Neural cell (in vitro differentiated cells): ENCODE data around the gene LAMB4.

ENCODE experiments used
- EP300 ChIP-seq: fragments of 450-650 bp; conservative IDR thresholded peaks from 2 replicates; pipeline ENCODE4 v1.6.1; 2014; ENCODE audit warnings: antibody characterized with exemption, mild to moderate bottlenecking, moderate library complexity; ENCODE audit not compliant: poor library complexity, severe bottlenecking
- EZH2 ChIP-seq: fragments of 200-600, 300-800 bp; shearing (Covaris generic), sonication (generic); IDR thresholded peaks from 2 replicates; pipeline ENCODE4 v1.6.1; 2014; ENCODE audit warnings: antibody characterized with exemption, low read length, borderline replicate concordance, mild to moderate bottlenecking; ENCODE audit not compliant: insufficient read depth, poor library complexity, severe bottlenecking
- MXI1 ChIP-seq: fragments of 450-650 bp; conservative IDR thresholded peaks from 2 replicates; pipeline ENCODE4 v1.6.1; 2014; ENCODE audit warnings: antibody characterized with exemption, mild to moderate bottlenecking; ENCODE audit not compliant: poor library complexity, severe bottlenecking
- POLR2AphosphoS5 ChIP-seq: IDR thresholded peaks from 2 replicates; pipeline ENCODE4 v1.6.1; 2012
- SMC3 ChIP-seq: fragments of 450-650 bp; conservative IDR thresholded peaks from 2 replicates; pipeline ENCODE4 v1.6.1; 2014; ENCODE audit warnings: antibody characterized with exemption, mild to moderate bottlenecking, moderate library complexity; ENCODE audit not compliant: poor library complexity
- TF ChIP-seq, protein P1 (sequence below): fragments of 450-650 bp; IDR thresholded peaks from 2 replicates; pipeline ENCODE4 v1.5.1; 2014; ENCODE audit warnings: antibody characterized with exemption, mild to moderate bottlenecking, moderate library complexity; ENCODE audit not compliant: poor library complexity, severe bottlenecking

DNA sequence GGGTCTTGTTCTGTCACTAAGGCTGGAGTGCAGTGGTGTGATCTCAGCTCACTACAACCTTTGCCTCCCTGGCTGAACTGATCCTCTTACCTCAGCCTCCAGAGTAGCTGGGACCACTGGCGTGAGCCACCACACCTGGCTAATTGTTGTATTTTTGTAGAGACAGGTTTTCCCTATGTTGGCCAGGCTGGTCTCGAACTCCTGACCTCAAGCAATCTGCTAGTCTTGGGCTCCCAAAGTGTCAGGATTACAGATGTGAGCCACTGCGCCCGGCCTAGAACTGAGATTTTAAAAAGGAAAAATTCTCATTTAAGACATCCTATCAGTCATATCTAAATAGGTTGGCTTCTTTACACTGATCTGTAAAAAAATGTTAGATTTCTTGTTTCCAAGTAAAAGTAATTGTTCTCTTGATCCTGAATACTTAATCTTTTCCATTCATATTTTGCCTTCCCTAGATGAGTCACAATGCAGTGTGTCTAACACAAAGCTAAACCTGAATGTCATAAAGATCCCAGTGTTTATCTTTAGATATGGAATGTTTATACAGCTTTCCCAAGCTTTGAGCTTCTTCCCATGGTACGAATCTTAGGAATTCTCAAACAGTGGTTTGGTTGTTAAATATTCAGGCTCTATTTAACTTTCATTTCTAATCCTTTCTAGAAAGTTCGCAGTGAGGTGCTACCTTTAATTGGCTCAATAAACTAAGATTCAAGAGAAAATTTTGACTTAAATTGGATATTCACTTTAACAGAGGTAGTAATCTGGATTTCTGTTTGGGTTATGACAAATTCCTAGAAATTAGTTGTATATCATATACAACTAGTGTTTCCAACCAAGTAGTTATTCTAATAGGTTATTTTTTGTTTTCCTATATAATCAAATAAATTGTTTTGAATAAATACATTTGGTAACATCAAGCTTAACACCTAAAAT lies 115.1 kb downstream of the LAMB4 start:
- TF ChIP-seq EP300 (no peak), EZH2 (no peak), POLR2AphosphoS5 (no peak), SMC3 (no peak), MXI1 (no peak)
- TF ChIP-seq, protein P1, sequence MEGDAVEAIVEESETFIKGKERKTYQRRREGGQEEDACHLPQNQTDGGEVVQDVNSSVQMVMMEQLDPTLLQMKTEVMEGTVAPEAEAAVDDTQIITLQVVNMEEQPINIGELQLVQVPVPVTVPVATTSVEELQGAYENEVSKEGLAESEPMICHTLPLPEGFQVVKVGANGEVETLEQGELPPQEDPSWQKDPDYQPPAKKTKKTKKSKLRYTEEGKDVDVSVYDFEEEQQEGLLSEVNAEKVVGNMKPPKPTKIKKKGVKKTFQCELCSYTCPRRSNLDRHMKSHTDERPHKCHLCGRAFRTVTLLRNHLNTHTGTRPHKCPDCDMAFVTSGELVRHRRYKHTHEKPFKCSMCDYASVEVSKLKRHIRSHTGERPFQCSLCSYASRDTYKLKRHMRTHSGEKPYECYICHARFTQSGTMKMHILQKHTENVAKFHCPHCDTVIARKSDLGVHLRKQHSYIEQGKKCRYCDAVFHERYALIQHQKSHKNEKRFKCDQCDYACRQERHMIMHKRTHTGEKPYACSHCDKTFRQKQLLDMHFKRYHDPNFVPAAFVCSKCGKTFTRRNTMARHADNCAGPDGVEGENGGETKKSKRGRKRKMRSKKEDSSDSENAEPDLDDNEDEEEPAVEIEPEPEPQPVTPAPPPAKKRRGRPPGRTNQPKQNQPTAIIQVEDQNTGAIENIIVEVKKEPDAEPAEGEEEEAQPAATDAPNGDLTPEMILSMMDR = no peak
